Measurements from ENCODE around the gene CLIP1. TPM values are rescaled to one million over a fixed set of nuclear protein-coding genes. Genes with fewer than 3 reads are reported as not detected.

Gene CLIP1
- total and polyA plus RNA-seq, 4 experiments from 2014 or later, result 5.9 to 65.7 (median 49.1) TPM

DNA sequence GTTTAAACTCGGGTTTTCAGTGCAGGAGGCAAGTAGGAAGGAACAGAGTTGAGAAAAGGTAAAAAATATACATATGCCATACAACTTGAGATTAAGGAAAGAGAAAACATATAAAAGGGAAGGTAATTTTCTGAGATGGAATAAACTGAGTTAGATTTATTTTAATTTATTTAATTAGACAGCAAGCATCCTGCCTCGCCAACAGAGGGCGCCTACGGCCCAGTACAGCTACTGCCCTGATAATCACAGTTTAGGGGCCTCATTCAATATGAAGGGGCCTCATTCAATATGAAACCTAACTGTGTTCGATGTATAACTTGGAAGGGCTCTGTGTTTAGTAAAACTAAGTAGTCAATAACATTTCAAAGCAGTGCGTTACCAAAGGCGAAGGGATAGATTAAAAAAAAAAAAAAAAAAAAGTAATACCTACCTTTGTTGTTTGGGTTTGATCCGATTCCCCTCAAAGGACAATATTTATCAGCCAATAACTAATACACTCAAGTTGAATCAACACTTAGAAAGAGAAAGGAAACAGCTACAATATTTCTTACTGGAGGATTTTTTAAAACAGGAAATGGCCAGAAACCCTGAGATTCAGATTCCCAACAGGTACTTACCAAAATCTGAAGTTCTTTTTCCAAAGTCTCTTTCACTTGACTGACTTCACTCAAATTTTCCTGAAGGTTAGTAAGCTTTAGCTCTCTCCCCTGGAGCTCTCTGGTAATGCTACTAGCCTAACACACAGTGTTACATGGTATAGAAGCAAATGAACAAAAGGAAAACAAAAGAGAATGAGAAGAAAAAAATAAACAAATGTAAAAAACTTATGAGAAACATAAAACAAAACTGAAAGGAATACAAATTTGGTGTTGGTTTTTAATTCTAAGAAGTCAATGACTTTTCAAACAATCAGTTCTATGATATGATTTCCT is 86.2 kb downstream of the CLIP1 start:
- peaks cover 5% of the 10 kb centered on the region for H3K4me1 ChIP-seq (ENCODE audit: insufficient read depth, low read length)
- ChIA-PET POLR2A (ENCODE audit: partially characterized antibody) (no interaction called here), CTCF (ENCODE audit: partially characterized antibody) (interaction anchor here (0.7 to 3.9 kb wide), 8 partner anchors 12 to 190 kb away, joined by 3 to 24 read pairs (median 5); no protein-coding TSS in a partner anchor)
- H3K27me3 ChIP-seq (ENCODE audit: insufficient read depth, low read length), result no peaks in the 10 kb centered on the region
- H3K36me3 ChIP-seq (ENCODE audit: insufficient read depth, low read length), result peaks cover 22% of the 10 kb centered on the region
- H3K9me3 Mint-ChIP-seq, result no peaks in the 10 kb centered on the region
- H3K9me3 ChIP-seq (ENCODE audit: control insufficient read depth in 1 of 2, low read length in 2 of 2), result no peaks in the 10 kb centered on the region
- no peaks in the 10 kb centered on the region for H3K27me3 Mint-ChIP-seq
- no peak overlapping the region for H3K4me3 ChIP-seq (ENCODE audit: low read length in 2 of 2)
- H3K27ac ChIP-seq (ENCODE audit: low read depth, low read length), result no peak overlapping the region
- peak overlapping the region in 5 of 7 donors; percentile 25 to 79 (median 63) for H3K27ac Mint-ChIP-seq
- peaks cover 2 to 11% (median 6%) of the 10 kb centered on the region in 4 donors for H3K4me1 Mint-ChIP-seq
- peak in 4 of 5 donors; percentile 20 to 36 (median 25) for DNase-seq
- peaks cover 34 to 48% of the 10 kb centered on the region in 2 donors for H3K36me3 Mint-ChIP-seq
- intact Hi-C loops (cut with micrococcal nuclease), result no loop called here
- H3K4me3 Mint-ChIP-seq, result peak overlapping the region in 1 of 8 donors; percentile 17

DNA sequence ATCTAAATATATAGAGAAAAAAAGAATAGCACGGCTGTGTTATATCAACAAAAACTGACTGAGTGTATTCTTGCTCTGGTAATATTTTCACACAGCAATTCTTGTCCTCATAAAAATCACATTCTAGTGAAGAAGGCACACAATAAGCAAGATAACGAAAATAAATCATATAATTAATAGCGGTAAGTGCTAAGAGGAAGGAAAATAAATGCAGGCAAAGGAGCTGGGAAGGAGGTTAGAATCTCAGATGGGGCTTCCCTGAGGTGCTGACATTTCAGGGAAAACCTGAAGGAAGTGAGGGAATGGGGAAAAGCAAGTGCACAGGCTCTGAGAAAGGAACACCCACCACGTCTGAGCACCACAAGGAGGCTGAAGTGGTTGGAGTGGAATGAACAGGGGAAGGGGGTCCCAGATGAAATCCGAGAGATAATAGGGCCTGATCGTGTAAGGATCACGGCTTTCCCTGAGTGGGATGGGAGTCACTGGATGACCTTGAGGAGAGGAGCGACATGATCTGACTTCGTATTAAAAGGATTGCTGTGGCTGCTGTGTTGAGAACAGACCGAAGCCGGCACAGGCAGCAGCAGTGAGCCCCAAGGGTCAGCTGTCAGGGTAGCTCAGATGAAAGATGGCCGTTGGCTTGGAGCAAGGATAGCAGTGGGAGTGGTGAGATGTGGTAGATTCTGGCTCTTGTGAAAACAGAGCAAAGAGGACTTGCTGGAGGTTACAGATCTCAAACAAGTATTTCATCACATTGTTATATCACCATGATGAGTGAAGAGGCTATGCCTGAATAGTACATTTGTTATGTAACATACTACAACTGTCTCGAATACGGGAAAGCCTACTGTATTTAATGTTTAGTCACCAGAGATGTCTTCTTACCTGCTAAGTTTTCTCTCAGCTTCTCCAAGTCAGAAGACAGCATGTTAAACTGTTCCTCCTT is 89.1 kb downstream of the CLIP1 start:
- Mint-ChIP-seq H3K9me3 (no peaks in the 10 kb centered on the region), H3K4me3 (no peak overlapping the region), H3K36me3 (peaks cover 21 to 32% of the 10 kb centered on the region in 2 donors), H3K27me3 (no peaks in the 10 kb centered on the region), H3K4me1 (peaks cover 2 to 11% (median 6%) of the 10 kb centered on the region in 4 donors), H3K27ac (peak overlapping the region in 1 of 7 donors; percentile 67)
- POLR2A ChIA-PET (ENCODE audit: partially characterized antibody), result no interaction called here
- Histone ChIP-seq H3K27me3 (ENCODE audit: insufficient read depth, low read length) (no peaks in the 10 kb centered on the region), H3K4me1 (ENCODE audit: insufficient read depth, low read length) (peaks cover 5% of the 10 kb centered on the region), H3K4me3 (ENCODE audit: low read length in 2 of 2) (no peak overlapping the region), H3K36me3 (ENCODE audit: insufficient read depth, low read length) (peaks cover 22% of the 10 kb centered on the region), H3K9me3 (ENCODE audit: control insufficient read depth in 1 of 2, low read length in 2 of 2) (no peaks in the 10 kb centered on the region), H3K27ac (ENCODE audit: low read depth, low read length) (no peak overlapping the region)
- CTCF ChIA-PET (ENCODE audit: partially characterized antibody), result interaction anchor here (1.0 to 3.9 kb wide), 5 partner anchors 10 to 199 kb away, joined by 3 to 24 read pairs (median 5); no protein-coding TSS in a partner anchor
- intact Hi-C loops (cut with micrococcal nuclease), result no loop called here
- DNase-seq, result no peak

DNA sequence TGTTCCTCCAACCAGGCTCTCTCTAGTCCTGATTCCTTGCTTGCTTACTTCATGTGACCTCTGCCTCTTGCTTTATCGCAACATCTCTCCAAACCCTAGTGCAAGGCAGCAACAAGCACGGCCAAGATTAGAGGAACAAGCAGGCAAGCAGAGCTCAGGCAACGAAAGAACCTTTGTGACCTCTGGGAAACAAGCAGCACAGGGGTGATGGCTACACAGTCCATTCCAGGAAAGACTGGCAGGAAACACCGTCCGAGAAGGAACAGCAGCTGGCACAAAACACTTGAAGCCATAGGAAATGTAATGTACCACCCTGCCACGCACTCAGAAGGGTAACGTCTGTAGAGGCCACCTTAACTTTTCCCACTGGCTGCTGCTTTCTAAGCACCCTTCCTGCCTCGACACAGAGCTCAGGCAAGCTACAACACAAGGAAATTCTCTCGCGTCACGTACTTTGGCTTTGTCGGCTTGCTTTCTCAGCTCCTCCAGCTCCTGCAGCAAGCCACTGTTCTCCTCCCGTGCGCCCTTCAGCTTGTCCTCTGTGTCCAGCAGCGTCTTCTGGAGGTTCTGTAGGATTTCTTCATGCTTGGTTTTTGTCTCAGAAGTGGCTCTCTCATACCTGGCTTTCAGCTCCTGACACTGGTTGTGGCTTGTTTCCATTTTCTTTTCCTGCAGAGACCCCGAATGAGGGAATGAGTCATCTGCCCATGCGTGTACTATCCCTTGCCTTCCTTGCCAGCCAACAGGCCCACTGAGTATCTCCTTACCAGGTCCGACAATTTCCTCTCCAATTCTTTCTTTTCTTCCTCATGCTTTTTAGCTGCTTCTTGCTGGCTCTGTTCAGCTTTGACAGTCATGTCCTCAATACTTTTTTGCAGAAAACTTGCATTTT is 94.7 kb downstream of the CLIP1 start:
- ChIA-PET POLR2A (ENCODE audit: partially characterized antibody) (no interaction called here), CTCF (ENCODE audit: partially characterized antibody) (interaction anchor here (0.9 kb wide), 1 partner anchor 28 kb away, joined by 4 read pairs; no protein-coding TSS in a partner anchor)
- Histone ChIP-seq H3K9me3 (ENCODE audit: control insufficient read depth in 1 of 2, low read length in 2 of 2) (no peaks in the 10 kb centered on the region), H3K27me3 (ENCODE audit: insufficient read depth, low read length) (no peaks in the 10 kb centered on the region), H3K4me1 (ENCODE audit: insufficient read depth, low read length) (peaks cover 22% of the 10 kb centered on the region), H3K36me3 (ENCODE audit: insufficient read depth, low read length) (peaks cover 18% of the 10 kb centered on the region), H3K27ac (ENCODE audit: low read depth, low read length) (no peak overlapping the region), H3K4me3 (ENCODE audit: low read length in 2 of 2) (no peak overlapping the region)
- intact Hi-C loops (cut with micrococcal nuclease), result no loop called here
- peaks cover 31 to 37% of the 10 kb centered on the region in 2 donors for H3K36me3 Mint-ChIP-seq
- H3K4me3 Mint-ChIP-seq, result peak overlapping the region in 4 of 8 donors; percentile 0 to 40 (median 23)
- peaks cover 0 to 3% (median 0%) of the 10 kb centered on the region in 8 donors for H3K9me3 Mint-ChIP-seq
- no peak for DNase-seq
- H3K27ac Mint-ChIP-seq, result peak overlapping the region; percentile 26 to 90 (median 78)
- H3K4me1 Mint-ChIP-seq, result peaks cover 15 to 25% (median 20%) of the 10 kb centered on the region in 4 donors
- H3K27me3 Mint-ChIP-seq, result no peaks in the 10 kb centered on the region

DNA sequence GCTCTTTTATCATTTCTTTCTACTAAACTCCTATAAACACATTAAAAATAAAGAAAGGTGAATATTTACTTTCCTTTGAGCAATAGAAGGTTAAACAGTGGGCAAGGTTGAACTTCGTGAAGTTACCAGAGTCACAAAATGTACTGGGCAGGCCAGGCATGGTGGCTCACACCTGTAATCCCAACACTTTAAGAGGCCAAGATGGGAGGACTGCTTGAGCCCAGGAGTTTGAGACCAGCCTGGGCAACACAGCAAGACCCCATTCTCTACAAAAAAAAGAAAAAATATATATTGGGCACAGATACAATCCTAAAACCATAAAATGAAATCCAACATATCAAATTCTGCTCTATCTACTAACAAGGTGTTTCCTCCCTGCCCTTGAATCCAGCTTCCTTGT is 95.5 kb downstream of the CLIP1 start:
- H3K36me3 ChIP-seq (ENCODE audit: insufficient read depth, low read length), result peaks cover 18% of the 10 kb centered on the region
- ChIA-PET POLR2A (ENCODE audit: partially characterized antibody) (no interaction called here), CTCF (ENCODE audit: partially characterized antibody) (interaction anchor here (0.9 kb wide), 1 partner anchor 29 kb away, joined by 4 read pairs; no protein-coding TSS in a partner anchor)
- Mint-ChIP-seq H3K9me3 (peaks cover 0 to 3% (median 0%) of the 10 kb centered on the region in 8 donors), H3K36me3 (peaks cover 35 to 39% of the 10 kb centered on the region in 2 donors), H3K4me3 (peak overlapping the region in 4 of 8 donors; percentile 39 to 78 (median 48)), H3K27me3 (no peaks in the 10 kb centered on the region), H3K4me1 (peaks cover 18 to 25% (median 20%) of the 10 kb centered on the region in 4 donors), H3K27ac (peak overlapping the region; percentile 26 to 90 (median 82))
- intact Hi-C loops (cut with micrococcal nuclease), result no loop called here
- H3K27me3 ChIP-seq (ENCODE audit: insufficient read depth, low read length), result no peaks in the 10 kb centered on the region
- no peaks in the 10 kb centered on the region for H3K9me3 ChIP-seq (ENCODE audit: control insufficient read depth in 1 of 2, low read length in 2 of 2)
- H3K4me1 ChIP-seq (ENCODE audit: insufficient read depth, low read length), result peaks cover 22% of the 10 kb centered on the region
- DNase-seq, result no peak
- H3K4me3 ChIP-seq (ENCODE audit: low read length in 2 of 2), result no peak overlapping the region
- H3K27ac ChIP-seq (ENCODE audit: low read depth, low read length), result no peak overlapping the region

DNA sequence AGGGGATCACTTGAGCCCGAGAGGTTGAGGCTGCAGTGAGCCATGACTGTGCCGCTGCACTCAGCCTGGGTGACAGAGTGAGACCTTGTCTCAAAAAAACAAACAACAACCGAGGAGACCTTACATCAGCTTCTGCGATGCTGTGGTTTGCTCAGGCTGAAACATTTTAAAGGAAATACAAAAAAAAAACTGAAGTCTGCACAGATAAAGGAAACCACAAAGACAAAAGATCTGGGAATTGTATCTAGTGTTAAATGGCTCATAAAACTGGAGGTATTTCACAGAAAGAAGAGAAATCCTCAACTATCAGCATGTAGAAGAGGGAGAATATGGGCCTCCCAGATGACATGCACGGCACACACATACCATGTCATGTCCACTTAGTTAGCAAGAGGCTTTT is 95.9 kb downstream of the CLIP1 start:
- Histone ChIP-seq H3K4me1 (ENCODE audit: insufficient read depth, low read length) (peaks cover 22% of the 10 kb centered on the region), H3K27ac (ENCODE audit: low read depth, low read length) (no peak overlapping the region), H3K27me3 (ENCODE audit: insufficient read depth, low read length) (no peaks in the 10 kb centered on the region), H3K36me3 (ENCODE audit: insufficient read depth, low read length) (peaks cover 18% of the 10 kb centered on the region), H3K4me3 (ENCODE audit: low read length in 2 of 2) (no peak overlapping the region), H3K9me3 (ENCODE audit: control insufficient read depth in 1 of 2, low read length in 2 of 2) (no peaks in the 10 kb centered on the region)
- Mint-ChIP-seq H3K9me3 (peaks cover 0 to 3% (median 0%) of the 10 kb centered on the region in 8 donors), H3K36me3 (peaks cover 35 to 39% of the 10 kb centered on the region in 2 donors), H3K27ac (peak overlapping the region; percentile 26 to 90 (median 79)), H3K4me3 (peak overlapping the region in 5 of 8 donors; percentile 39 to 78 (median 53)), H3K27me3 (no peaks in the 10 kb centered on the region), H3K4me1 (peaks cover 18 to 25% (median 20%) of the 10 kb centered on the region in 4 donors)
- intact Hi-C loops (cut with micrococcal nuclease), result no loop called here
- peak in 4 of 5 donors; percentile 4 to 20 (median 7) for DNase-seq
- CTCF ChIA-PET (ENCODE audit: partially characterized antibody), result no interaction called here
- POLR2A ChIA-PET (ENCODE audit: partially characterized antibody), result no interaction called here

DNA sequence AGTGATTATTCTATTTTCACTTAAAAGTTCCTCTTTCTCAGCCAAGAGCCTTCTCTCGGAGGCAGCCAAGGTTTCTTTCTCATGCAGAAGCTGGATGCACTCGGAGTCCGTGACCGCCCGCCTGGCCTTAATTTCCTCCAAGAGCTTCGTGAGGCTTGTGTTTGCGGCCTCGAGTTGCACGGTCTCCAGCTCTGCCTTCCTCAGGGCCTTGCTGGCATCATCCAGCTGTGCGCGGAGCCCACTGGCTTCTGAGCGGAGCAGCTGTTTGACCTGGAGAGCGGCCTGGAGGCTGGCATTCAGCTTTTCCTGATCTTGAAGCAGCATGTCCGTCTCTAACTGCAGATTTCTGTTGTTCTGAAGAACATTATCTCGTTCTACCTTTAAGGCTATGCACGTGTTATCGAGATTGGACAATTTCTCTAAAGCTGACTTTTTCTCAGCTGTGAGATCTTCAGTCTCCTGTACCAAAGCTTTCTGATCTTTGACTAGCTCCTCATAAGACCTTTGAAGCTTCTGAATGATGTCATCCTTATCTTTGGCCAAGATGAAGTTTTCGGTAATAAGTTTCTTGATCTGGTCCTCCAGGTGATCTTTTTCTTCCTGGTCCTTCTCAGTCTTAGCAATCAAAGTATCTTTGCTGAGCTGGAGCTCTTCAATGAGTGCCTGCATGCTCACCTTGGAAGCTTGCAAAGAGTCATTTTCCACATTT is 99.0 kb downstream of the CLIP1 start:
- Histone ChIP-seq H3K9me3 (ENCODE audit: control insufficient read depth in 1 of 2, low read length in 2 of 2) (no peaks in the 10 kb centered on the region), H3K27me3 (ENCODE audit: insufficient read depth, low read length) (no peaks in the 10 kb centered on the region), H3K4me3 (ENCODE audit: low read length in 2 of 2) (no peak overlapping the region), H3K27ac (ENCODE audit: low read depth, low read length) (no peak overlapping the region), H3K4me1 (ENCODE audit: insufficient read depth, low read length) (peaks cover 22% of the 10 kb centered on the region), H3K36me3 (ENCODE audit: insufficient read depth, low read length) (peaks cover 22% of the 10 kb centered on the region)
- ChIA-PET POLR2A (ENCODE audit: partially characterized antibody) (interaction anchor here (0.6 to 1.7 kb wide), 2 partner anchors 15 to 98 kb away, joined by 3 to 7 read pairs; partner anchors contain the start of gene DIABLO), CTCF (ENCODE audit: partially characterized antibody) (interaction anchor here (1.1 to 1.7 kb wide), 4 partner anchors 11 to 31 kb away, joined by 3 to 5 read pairs (median 4); no protein-coding TSS in a partner anchor)
- Mint-ChIP-seq H3K9me3 (peaks cover 0 to 3% (median 0%) of the 10 kb centered on the region in 8 donors), H3K27me3 (no peaks in the 10 kb centered on the region), H3K4me1 (peaks cover 19 to 25% (median 20%) of the 10 kb centered on the region in 4 donors), H3K36me3 (peaks cover 42 to 47% of the 10 kb centered on the region in 2 donors), H3K27ac (peak overlapping the region in 1 of 7 donors; percentile 35), H3K4me3 (no peak overlapping the region)
- no peak for DNase-seq
- intact Hi-C loops (cut with micrococcal nuclease), result no loop called here

Data from CD4-positive, alpha-beta memory T cell (primary cell).